Superior temporal gyrus (tissue), 1 donor: Measurements from ENCODE around the gene GPSM1.

Experiments used
- DNase-seq: peaks from one replicate; pipeline ENCODE4 v3.0.0-alpha.2; 2016; ENCODE audit errors: extremely low spot score

Gene GPSM1

GRCh38 chr9:136331556-136332481 is 4.5 kb downstream of the GPSM1 start:
- DNase-seq = no peak

DNA sequence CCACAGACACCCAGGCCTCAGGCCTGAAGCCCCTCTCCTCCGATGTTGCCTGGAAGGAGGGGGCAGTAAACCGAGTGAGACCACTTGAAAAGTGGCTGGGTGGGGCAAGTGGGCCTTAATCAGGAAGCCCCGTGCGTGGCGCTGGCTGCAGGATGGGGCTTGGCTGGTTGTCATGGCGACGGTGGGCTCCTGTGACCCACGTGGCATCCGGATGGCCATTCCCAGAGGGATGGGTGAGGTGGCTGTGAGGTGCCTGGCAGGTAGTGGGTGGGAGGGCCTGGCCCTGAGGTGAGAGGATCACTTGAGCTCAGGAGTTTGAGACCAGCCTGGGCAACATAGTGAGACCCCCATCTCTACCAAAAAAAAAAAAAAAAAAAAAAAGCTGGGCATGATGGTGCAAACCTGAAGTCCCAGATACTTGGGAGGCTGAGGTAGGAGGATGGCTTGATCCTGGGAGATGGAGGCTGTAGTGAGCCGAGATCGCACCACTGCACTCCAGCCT is 5.2 kb downstream of the GPSM1 start:
- DNase-seq = no peak

- no peak for DNase-seq
These were observed 5.7 kb downstream of the GPSM1 start for GRCh38 chr9:136333045-136333444.

DNA sequence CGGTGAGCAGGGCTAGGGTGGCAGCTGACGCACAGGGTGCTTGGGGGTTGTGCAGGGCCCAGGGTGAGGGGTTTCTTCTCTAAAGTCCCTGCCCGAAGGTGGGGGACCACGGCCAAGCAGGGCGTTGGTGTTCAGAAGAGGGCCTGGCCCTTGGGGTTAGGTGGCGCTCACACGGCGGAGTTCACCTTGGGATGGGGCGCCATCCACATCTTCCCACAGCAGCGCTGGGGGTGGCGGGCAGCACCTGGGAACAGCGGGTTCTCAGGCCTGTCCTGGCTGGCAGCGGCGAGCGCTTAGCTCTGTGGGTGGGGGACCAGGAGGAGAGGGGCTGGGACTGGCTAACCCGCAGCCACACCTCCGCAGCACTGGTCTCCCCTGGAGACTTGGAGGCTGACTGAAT is 6.1 kb downstream of the GPSM1 start:
- DNase-seq = no peak

GRCh38 chr9:136334541-136334940 is 7.2 kb downstream of the GPSM1 start:
- no peak for DNase-seq

DNA sequence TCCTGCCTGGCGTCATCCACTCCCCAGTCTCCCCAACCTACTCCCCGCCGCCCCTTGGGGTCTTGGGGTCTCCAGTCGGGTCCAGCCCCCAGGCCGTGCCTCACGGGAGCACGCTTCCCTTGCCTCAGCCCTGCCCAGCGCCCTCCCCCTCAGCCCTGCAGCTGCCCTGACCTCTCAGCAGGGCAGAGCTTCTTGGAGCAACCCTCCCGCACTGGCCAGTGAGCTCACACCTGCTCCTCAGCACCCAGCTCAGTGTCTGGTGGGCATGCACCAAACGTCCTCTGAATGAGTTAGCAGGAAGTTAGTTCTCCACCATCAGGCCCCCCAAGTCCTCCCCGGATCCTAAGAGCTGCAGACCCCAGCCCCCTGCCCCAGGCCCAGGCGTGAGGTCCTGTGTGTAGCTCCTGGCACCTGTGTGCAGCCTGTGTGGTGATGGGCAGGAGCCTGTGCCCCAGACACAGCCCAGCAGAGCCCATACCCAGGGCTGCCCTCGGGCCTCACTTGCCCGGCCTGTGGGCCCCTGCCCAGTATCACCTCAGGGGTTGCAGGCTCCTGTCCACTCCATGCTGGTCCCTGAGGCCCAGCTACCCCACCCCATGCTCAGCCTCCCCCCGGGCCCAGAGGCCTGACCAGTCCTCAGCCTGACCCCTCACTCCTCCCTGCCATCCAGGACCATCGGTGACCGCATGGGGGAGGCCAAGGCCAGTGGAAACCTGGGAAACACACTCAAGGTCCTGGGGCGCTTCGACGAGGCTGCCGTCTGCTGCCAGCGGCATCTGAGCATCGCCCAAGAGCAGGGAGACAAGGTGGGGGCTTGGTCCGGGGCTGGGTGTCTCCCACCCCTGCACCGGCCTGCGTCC is 8.2 kb downstream of the GPSM1 start:
- DNase-seq = no peak

DNA sequence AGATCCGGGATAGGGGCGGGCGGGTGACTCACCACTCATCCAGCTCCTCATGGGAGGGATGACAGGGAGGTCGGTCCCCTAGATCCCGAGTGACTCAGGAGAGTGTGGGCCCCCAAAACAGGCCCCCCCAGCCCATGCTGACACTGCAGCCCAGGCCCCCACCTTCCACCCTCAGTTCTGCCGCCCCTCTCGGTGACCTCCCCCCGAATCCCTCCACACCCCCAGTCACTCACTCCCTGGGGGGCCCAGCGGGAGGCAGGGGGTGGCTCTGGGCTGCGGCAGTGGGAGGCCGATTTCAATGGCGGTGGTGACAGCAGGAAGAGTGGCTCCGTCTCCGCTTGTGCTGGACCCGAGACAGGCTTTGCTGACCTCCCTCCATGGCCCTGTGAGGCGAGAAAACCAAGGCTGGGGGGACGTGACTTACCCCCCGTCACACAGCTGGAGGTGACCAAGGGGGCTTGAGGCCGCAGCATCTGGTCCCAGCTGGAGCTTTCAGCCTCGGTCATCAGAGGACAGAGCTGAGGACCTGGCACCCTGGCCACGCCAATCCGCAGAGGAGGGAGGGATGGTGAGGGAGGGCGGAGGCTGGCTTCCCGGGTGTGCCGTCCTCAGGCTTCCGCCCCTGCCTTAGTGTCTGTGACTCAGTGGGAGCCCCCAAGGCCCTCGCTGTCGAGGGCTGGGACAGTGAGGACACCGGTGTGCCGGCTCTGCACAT is 9.0 kb downstream of the GPSM1 start:
- no peak for DNase-seq

DNA sequence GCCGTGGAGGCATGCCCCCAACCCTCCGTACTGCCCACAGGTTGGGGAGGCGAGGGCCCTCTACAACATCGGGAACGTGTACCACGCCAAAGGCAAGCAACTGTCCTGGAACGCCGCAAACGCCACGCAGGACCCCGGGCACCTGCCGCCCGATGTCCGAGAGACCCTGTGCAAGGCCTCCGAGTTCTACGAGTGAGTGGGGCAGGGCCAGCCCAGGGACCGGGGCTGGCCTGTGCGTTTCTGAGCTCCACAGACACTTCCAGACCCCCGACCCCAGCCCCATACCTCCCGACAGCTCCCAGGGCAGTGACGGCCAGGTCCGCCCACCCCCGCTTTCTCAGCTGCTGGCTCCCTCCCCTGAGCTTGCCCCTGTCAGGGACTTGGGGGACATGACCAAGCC is 9.5 kb downstream of the GPSM1 start:
- no peak for DNase-seq

DNA sequence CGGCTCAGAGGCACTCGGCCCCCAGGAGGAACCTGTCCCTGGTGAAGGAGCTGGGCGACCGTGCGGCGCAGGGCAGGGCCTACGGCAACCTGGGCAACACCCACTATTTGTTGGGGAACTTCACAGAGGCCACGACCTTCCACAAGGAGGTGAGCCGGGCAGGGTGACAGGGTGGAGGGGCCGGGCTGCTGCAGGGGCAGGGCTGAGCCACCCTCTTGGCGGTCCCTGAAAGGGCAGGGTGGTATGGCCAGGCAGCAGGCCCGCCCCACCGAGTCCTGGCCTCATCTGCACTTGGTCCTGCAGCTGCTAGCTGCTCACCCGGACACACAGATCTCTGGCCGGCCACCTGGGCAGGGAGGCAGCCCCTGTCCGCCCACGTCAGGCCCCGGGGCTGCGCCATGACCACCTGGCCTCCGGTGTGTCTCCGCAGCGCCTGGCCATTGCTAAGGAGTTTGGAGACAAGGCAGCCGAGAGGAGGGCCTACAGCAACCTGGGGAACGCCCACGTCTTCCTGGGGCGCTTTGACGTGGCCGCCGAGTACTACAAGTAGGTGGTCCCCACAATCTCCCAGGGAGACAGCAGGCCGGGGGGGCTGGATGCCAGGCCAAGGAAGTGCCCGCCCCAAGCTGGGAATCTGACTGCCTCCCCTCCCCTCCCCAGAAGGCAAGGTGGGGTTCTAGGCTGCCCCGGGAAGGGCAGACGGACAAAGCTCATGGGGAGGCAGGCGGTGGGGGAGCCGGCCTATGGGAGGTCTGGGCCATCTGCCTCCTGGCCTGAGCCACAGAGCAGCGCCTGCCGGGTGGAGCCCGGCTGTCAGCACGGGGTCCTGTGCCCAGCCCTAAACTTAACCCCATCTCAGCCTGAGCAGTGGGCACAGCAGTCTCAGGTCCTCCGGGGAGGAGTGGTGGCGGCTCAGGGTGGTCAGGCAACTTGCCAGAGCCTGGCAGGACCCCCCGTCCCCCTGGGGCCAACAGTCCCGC is 10.4 kb downstream of the GPSM1 start:
- no peak for DNase-seq

DNA sequence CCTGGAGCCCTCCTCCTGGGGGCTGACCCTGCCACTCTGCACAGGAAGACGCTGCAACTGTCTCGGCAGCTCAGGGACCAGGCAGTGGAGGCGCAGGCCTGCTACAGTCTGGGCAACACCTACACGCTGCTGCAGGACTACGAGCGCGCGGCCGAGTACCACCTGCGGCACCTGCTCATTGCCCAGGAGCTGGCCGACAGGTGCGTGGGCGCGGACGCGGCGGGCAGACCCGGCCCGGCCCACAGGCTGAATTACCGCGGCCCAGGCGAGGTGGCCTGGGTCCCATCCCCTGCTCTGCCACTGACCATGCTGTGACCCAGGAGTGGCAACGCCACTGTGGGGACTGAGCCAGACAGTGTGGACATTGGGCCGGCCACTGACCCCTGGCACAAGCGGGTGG is 11.2 kb downstream of the GPSM1 start:
- DNase-seq = no peak

GRCh38 chr9:136339173-136339957 is 12.0 kb downstream of the GPSM1 start:
- DNase-seq = peak; percentile 74

DNA sequence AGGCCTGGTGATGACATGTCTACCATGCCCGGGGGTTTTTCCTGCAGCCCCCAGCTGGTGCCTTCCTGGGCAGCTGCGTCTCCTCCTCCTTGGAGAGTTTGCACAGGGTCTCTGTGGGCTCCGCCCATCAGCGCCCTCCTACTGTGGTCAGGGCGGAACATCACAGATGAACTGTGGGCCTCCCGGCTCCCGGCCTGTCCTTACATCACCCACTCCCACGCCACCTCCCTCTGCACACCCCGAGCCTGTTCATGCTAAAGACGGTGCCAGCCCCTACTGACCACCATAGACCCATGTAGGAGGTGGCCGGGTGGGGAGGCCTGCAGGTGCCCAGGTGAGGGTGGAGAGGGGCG is 12.6 kb downstream of the GPSM1 start:
- DNase-seq = no peak

- DNase-seq = no peak
These were observed 13.2 kb downstream of the GPSM1 start for GRCh38 chr9:136340356-136341041.

- no peak for DNase-seq
These were observed 13.8 kb downstream of the GPSM1 start for GRCh38 chr9:136341042-136341655.

GRCh38 chr9:136341769-136342168 is 14.4 kb downstream of the GPSM1 start:
- DNase-seq = no peak

GRCh38 chr9:136342181-136343120 is 15.1 kb downstream of the GPSM1 start:
- peak; percentile 52 for DNase-seq

- DNase-seq = no peak
These were observed 16.0 kb downstream of the GPSM1 start for GRCh38 chr9:136343121-136343883.
